Measurements from ENCODE around the gene CEP112. TPM values are rescaled to one million over a fixed set of nuclear protein-coding genes. Genes with fewer than 3 reads are reported as not detected.

The CEP112 gene
- total RNA-seq, 1 donor from 2014 or later, result 20.1 TPM

DNA sequence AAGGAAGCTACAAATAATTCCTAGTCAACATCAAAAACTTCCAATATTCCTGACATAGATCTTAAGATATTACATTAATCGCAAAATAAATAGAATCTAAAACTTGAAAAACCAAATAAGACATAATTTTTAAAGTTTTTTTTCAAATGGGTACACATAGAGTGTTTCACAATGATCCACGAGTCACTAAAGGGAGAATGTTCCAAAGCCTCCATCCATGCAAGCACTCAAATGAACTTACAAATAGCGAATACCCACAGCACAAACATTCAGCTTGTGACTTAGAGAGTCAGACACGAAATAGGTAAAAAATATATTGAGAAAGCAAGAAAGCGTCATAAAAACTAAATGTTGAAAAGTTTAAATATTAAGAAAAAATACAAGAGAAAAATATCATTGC is 65.7 kb downstream of the CEP112 start:
- no peaks in the 10 kb centered on the region for H3K9me3 ChIP-seq
- TF ChIP-seq, protein P1, sequence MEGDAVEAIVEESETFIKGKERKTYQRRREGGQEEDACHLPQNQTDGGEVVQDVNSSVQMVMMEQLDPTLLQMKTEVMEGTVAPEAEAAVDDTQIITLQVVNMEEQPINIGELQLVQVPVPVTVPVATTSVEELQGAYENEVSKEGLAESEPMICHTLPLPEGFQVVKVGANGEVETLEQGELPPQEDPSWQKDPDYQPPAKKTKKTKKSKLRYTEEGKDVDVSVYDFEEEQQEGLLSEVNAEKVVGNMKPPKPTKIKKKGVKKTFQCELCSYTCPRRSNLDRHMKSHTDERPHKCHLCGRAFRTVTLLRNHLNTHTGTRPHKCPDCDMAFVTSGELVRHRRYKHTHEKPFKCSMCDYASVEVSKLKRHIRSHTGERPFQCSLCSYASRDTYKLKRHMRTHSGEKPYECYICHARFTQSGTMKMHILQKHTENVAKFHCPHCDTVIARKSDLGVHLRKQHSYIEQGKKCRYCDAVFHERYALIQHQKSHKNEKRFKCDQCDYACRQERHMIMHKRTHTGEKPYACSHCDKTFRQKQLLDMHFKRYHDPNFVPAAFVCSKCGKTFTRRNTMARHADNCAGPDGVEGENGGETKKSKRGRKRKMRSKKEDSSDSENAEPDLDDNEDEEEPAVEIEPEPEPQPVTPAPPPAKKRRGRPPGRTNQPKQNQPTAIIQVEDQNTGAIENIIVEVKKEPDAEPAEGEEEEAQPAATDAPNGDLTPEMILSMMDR (IDR thresholded peaks at IDR 0.05), result no peak
- TF ChIP-seq POLR2AphosphoS5 (IDR thresholded peaks at IDR 0.05; ENCODE audit: insufficient read depth in 1 of 2, low read depth in 1 of 2), result no peak
- TF ChIP-seq POLR2A (IDR thresholded peaks at IDR 0.05), result no peak
- no peak overlapping the region for H3K27ac ChIP-seq
- no peaks in the 10 kb centered on the region for H3K27me3 ChIP-seq
- no peak overlapping the region for H3K4me3 ChIP-seq
- intact Hi-C loops (cut with DNase I), result no loop called here
- no peaks in the 10 kb centered on the region for H3K36me3 ChIP-seq
- DNase-seq (ENCODE audit: extremely low spot score in 2 of 2), result no peak
- no peaks in the 10 kb centered on the region for H3K4me1 ChIP-seq

DNA sequence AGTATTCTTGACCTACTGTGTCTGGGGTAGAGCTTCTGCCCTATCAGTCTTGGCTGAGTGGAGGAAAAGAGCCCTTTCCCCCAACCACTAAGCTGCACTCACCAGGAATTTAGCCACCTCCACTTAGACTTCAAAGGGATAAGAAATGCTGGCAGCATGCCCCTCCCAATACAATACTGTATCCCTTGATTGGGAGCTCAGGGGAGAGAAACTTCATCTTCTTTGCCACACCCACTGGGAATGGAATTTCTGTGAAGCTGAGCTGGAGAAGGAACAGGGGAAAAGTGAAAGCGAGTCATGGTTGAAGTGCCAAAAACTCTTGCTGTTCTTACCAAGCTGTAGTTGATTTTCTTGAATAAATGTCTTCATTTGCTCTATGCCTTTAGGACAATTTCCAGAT is 68.8 kb downstream of the CEP112 start:
- intact Hi-C loops (cut with DNase I), result no loop called here

DNA sequence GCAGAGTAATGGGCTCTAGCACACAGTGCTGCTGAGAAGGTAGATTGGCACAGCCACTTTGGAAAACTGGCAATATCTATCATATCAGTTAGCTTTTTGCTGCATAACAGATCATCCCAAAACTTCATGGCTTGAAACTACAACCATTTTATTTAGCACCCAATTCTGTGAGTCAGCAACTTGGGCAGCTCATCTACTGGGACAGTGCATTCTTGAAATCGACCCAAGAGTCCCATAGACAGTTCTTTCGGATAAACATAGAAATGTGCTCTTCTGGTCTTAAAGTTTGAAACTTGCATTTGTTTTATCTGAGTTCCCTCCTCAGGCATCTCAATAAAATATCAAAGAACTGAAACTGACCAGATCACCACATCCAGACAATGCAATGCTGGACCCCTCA is 76.7 kb downstream of the CEP112 start:
- Histone ChIP-seq H3K4me3 (no peak overlapping the region), H3K27ac (no peak overlapping the region), H3K9me3 (no peaks in the 10 kb centered on the region), H3K27me3 (no peaks in the 10 kb centered on the region), H3K36me3 (no peaks in the 10 kb centered on the region), H3K4me1 (no peaks in the 10 kb centered on the region)
- DNase-seq (ENCODE audit: extremely low spot score in 2 of 2), result no peak
- intact Hi-C loops (cut with DNase I), result no loop called here
- no peak for TF ChIP-seq POLR2A (IDR thresholded peaks at IDR 0.05)
- no peak for TF ChIP-seq POLR2AphosphoS5 (IDR thresholded peaks at IDR 0.05; ENCODE audit: insufficient read depth in 1 of 2, low read depth in 1 of 2)
- TF ChIP-seq, protein P1 (IDR thresholded peaks at IDR 0.05), result no peak

More for the DNA sequence above, 68.8 kb downstream of the CEP112 start:
- no peak for DNase-seq (ENCODE audit: extremely low spot score in 2 of 2)
- Histone ChIP-seq H3K9me3 (no peaks in the 10 kb centered on the region), H3K27ac (no peak overlapping the region), H3K4me3 (no peak overlapping the region), H3K27me3 (no peaks in the 10 kb centered on the region), H3K4me1 (no peaks in the 10 kb centered on the region), H3K36me3 (no peaks in the 10 kb centered on the region)
- TF ChIP-seq POLR2AphosphoS5 (IDR thresholded peaks at IDR 0.05; ENCODE audit: insufficient read depth in 1 of 2, low read depth in 1 of 2) (no peak), POLR2A (IDR thresholded peaks at IDR 0.05) (no peak)
- TF ChIP-seq, protein P1 (IDR thresholded peaks at IDR 0.05), result no peak

DNA sequence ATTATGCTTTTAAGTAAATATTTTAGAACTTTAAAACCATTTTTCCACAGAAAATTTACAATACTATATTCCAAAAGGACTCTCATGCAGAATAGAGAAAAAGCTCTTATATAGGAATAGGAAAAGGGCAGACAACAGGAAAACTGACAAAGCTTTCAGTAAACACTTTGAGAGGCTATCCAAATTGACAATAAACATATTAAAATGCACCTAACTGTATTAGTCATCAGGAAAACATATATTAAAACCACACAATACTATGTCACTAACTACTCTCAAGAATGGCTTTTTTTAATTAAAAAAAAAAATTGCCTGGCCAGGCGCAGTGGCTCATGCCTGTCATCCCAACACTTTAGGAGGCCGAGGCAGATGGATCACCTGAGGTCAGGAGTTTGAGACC is 77.3 kb downstream of the CEP112 start:
- H3K27ac ChIP-seq, result no peak overlapping the region
- intact Hi-C loops (cut with DNase I), result no loop called here
- H3K4me1 ChIP-seq, result no peaks in the 10 kb centered on the region
- H3K9me3 ChIP-seq, result no peaks in the 10 kb centered on the region
- H3K4me3 ChIP-seq, result no peak overlapping the region
- no peaks in the 10 kb centered on the region for H3K36me3 ChIP-seq
- DNase-seq (ENCODE audit: extremely low spot score in 2 of 2), result no peak
- no peaks in the 10 kb centered on the region for H3K27me3 ChIP-seq
- TF ChIP-seq POLR2A (IDR thresholded peaks at IDR 0.05) (no peak), POLR2AphosphoS5 (IDR thresholded peaks at IDR 0.05; ENCODE audit: insufficient read depth in 1 of 2, low read depth in 1 of 2) (no peak)
- TF ChIP-seq, protein P1 (IDR thresholded peaks at IDR 0.05), result no peak

DNA sequence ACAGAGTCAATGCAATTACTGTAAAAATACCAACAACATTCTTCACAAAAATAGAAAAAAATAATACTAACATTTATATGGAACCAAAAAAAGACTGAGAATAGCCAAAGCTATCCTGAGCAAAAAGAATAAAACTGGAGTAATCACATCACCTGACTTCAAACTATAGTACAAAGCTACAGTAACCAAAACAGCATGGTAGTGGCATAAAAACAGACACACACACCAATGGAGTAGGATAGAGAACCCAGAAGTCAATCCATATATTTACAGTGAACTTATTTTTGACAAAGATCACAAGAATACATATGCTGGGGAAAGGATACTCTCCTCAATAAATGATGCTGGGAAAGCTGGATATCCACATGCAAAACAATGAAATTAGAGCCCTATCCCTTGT is 84.2 kb downstream of the CEP112 start:
- intact Hi-C loops (cut with DNase I), result no loop called here
- no peak overlapping the region for H3K27ac ChIP-seq
- TF ChIP-seq POLR2AphosphoS5 (IDR thresholded peaks at IDR 0.05; ENCODE audit: insufficient read depth in 1 of 2, low read depth in 1 of 2) (no peak), POLR2A (IDR thresholded peaks at IDR 0.05) (no peak)
- TF ChIP-seq, protein P1 (IDR thresholded peaks at IDR 0.05), result no peak

More for the DNA sequence above, 84.2 kb downstream of the CEP112 start:
- Histone ChIP-seq H3K36me3 (no peaks in the 10 kb centered on the region), H3K9me3 (no peaks in the 10 kb centered on the region), H3K4me3 (no peak overlapping the region), H3K4me1 (no peaks in the 10 kb centered on the region), H3K27me3 (no peaks in the 10 kb centered on the region)
- no peak for DNase-seq (ENCODE audit: extremely low spot score in 2 of 2)

All from vagina (tissue), 2 donors.